OCI-LY1 (cell line): Measurements from ENCODE around the gene GSTP1.

Experiments
- EZH2 ChIP-seq: fragments of 200-600 bp; sonication (generic), shearing (Covaris generic); IDR thresholded peaks from 2 replicates; pipeline ENCODE4 v1.8.0; 2017; ENCODE audit warnings: borderline replicate concordance, mixed run types, mild to moderate bottlenecking, antibody characterized with exemption, low read length, moderate library complexity, mixed read lengths
- TF ChIP-seq, protein P1 (sequence below): fragments of 200-600 bp; sonication (generic), shearing (Covaris generic); IDR thresholded peaks from 2 replicates; pipeline ENCODE4 v1.5.1; 2017; ENCODE audit warnings: mild to moderate bottlenecking, antibody characterized with exemption, low read length, moderate library complexity, mixed read lengths

DNA sequence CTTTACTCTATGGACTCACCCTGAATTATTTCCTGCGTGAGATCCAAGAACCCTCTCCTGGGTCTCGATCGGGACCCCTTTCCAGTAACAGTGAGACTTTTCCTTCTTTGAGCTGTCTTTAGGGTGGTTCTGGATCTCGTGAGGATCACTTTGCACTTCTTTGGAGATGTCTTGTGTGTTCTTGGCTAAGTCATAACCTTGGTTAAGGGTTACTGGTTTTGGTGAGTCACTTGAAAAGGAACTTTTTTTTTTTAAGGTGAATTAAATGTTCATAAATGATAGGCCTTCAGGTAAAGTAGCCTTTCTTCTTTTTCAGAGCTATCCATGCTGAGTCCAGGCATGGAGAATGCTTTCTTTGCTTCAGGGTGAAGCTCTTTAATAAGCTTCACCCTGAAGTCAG is 19.4 kb upstream of the GSTP1 start:
- TF ChIP-seq, protein P1, sequence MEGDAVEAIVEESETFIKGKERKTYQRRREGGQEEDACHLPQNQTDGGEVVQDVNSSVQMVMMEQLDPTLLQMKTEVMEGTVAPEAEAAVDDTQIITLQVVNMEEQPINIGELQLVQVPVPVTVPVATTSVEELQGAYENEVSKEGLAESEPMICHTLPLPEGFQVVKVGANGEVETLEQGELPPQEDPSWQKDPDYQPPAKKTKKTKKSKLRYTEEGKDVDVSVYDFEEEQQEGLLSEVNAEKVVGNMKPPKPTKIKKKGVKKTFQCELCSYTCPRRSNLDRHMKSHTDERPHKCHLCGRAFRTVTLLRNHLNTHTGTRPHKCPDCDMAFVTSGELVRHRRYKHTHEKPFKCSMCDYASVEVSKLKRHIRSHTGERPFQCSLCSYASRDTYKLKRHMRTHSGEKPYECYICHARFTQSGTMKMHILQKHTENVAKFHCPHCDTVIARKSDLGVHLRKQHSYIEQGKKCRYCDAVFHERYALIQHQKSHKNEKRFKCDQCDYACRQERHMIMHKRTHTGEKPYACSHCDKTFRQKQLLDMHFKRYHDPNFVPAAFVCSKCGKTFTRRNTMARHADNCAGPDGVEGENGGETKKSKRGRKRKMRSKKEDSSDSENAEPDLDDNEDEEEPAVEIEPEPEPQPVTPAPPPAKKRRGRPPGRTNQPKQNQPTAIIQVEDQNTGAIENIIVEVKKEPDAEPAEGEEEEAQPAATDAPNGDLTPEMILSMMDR: no peak
- no peak for TF ChIP-seq EZH2
